IMR-90 (cell line): Measurements from ENCODE around the gene MTA2. TPM values are rescaled to one million over a fixed set of nuclear protein-coding genes. Genes with fewer than 3 reads are reported as not detected.

Experiments
- ATAC-seq: fragments of 200-7000 bp; cut with Tn5 transposase; 2 replicates; pipeline ENCODE4 v1.9.1; 2020; ENCODE audit warnings: low read depth, mild to moderate bottlenecking, moderate library complexity
- BruUV-seq: library from RNA; stranded (reverse); fragments of 400-500 nt; replicated peaks from 2 replicates; lab custom pipeline; 2021; lab: Mats Ljungman, UMichigan
- CTCF ChIA-PET: fragments of 300-600 bp; formaldehyde crosslinking; extraction: SDS; loops from one replicate; lab custom pipeline; 2021; ENCODE audit warnings: antibody characterized with exemption; lab: Yijun Ruan, JAX
- POLR2A ChIA-PET: fragments of 300-600 bp; sonication (Branson Sonifier 250); formaldehyde crosslinking; loops from one replicate; lab custom pipeline; 2022; ENCODE audit warnings: antibody characterized with exemption; ENCODE audit not compliant: unreplicated experiment; lab: Charles Lee
- DNase-seq: peaks from one replicate; pipeline ENCODE4 v3.0.0; 2013
- H2AFZ ChIP-seq: replicated peaks from 2 replicates; pipeline ENCODE3; 2013; ENCODE audit warnings: low read length, mild to moderate bottlenecking; ENCODE audit not compliant: poor library complexity
- H2AK5ac ChIP-seq: 2 replicates; pipeline ENCODE4 v1.6.1; 2013; ENCODE audit warnings: low read depth, low read length, inconsistent platforms
- H2AK9ac ChIP-seq: replicated peaks from 2 replicates; pipeline ENCODE3; 2013; ENCODE audit warnings: mild to moderate bottlenecking, low read depth, low read length, moderate library complexity; ENCODE audit not compliant: poor library complexity
- H2BK120ac ChIP-seq: 2 replicates; pipeline ENCODE4 v1.6.1; 2013; ENCODE audit warnings: low read depth, low read length, inconsistent platforms
- H2BK15ac ChIP-seq: 3 replicates; pipeline ENCODE4 v1.6.1; 2013; ENCODE audit warnings: low read depth, low read length, inconsistent platforms
- H2BK20ac ChIP-seq: 2 replicates; pipeline ENCODE4 v1.6.1; 2013; ENCODE audit warnings: low read depth, mild to moderate bottlenecking, inconsistent platforms, low read length, moderate library complexity
- H2BK5ac ChIP-seq: 2 replicates; pipeline ENCODE4 v1.6.1; 2013; ENCODE audit warnings: mild to moderate bottlenecking, low read depth, low read length, inconsistent platforms; ENCODE audit not compliant: poor library complexity, severe bottlenecking
- H3K14ac ChIP-seq: replicated peaks from 2 replicates; pipeline ENCODE4 v1.6.1; 2013; ENCODE audit warnings: low read depth, low read length, inconsistent platforms
- H3K18ac ChIP-seq: 2 replicates; pipeline ENCODE4 v1.6.1; 2013; ENCODE audit warnings: low read depth, low read length, control low read depth
- H3K23ac ChIP-seq: 2 replicates; pipeline ENCODE4 v1.6.1; 2013; ENCODE audit warnings: low read depth, low read length, inconsistent platforms
- H3K27ac ChIP-seq: 2 replicates; pipeline ENCODE4 v1.5.1; 2013; ENCODE audit warnings: mild to moderate bottlenecking, control low read depth, low read length; ENCODE audit not compliant: insufficient read depth
- H3K27me3 ChIP-seq: 2 replicates; pipeline ENCODE4 v1.6.1; 2013; ENCODE audit warnings: low read length; ENCODE audit not compliant: control insufficient read depth, insufficient read depth
- H3K36me3 ChIP-seq: 2 replicates; pipeline ENCODE4 v1.6.1; 2013; ENCODE audit warnings: low read length, mixed read lengths; ENCODE audit not compliant: control insufficient read depth, insufficient read depth
- H3K4ac ChIP-seq: 2 replicates; pipeline ENCODE4 v1.6.1; 2013; ENCODE audit warnings: low read depth, low read length, inconsistent platforms
- H3K4me1 ChIP-seq: 2 replicates; pipeline ENCODE4 v1.6.1; 2013; ENCODE audit warnings: low read length, mixed read lengths; ENCODE audit not compliant: control insufficient read depth, insufficient read depth
- H3K4me2 ChIP-seq: 2 replicates; pipeline ENCODE4 v1.6.1; 2013; ENCODE audit warnings: low read depth, mild to moderate bottlenecking, control low read depth, low read length, moderate library complexity
- H3K4me3 ChIP-seq: 2 replicates; pipeline ENCODE4 v1.5.1; 2013; ENCODE audit warnings: low read depth, mild to moderate bottlenecking, control low read depth, low read length, moderate library complexity; ENCODE audit not compliant: insufficient read depth
- H3K56ac ChIP-seq: 2 replicates; pipeline ENCODE4 v1.6.1; 2013; ENCODE audit warnings: low read length, inconsistent platforms; ENCODE audit not compliant: insufficient read depth; ENCODE audit errors: extremely low read depth
- H3K79me1 ChIP-seq, 2 experiments: 2 replicates each; pipeline ENCODE4 v1.6.1; 2013; ENCODE audit warnings: low read length in 2 of 2, inconsistent platforms in 1 of 2, low read depth in 1 of 2
- H3K9ac ChIP-seq: 2 replicates; pipeline ENCODE4 v1.6.1; 2013; ENCODE audit warnings: low read depth, low read length, control low read depth
- H3K9me1 ChIP-seq: 2 replicates; pipeline ENCODE4 v1.6.1; 2013; ENCODE audit warnings: low read length, inconsistent platforms; ENCODE audit not compliant: insufficient read depth
- H3K9me3 ChIP-seq: 2 replicates; pipeline ENCODE4 v1.6.1; 2013; ENCODE audit warnings: low read length; ENCODE audit not compliant: control insufficient read depth, insufficient read depth
- H4K20me1 ChIP-seq: 2 replicates; pipeline ENCODE4 v1.6.1; 2013; ENCODE audit warnings: low read length, inconsistent platforms; ENCODE audit not compliant: insufficient read depth
- H4K5ac ChIP-seq: 2 replicates; pipeline ENCODE4 v1.6.1; 2013; ENCODE audit warnings: mild to moderate bottlenecking, low read depth, low read length, control low read depth
- H4K8ac ChIP-seq, 2 experiments: 2 replicates each; pipeline ENCODE4 v1.6.1; 2013; ENCODE audit warnings: low read depth in 2 of 2, low read length in 2 of 2, control low read depth in 1 of 2, inconsistent platforms in 1 of 2
- H4K91ac ChIP-seq: 2 replicates; pipeline ENCODE4 v1.6.1; 2013; ENCODE audit warnings: low read depth, low read length, inconsistent platforms; ENCODE audit not compliant: insufficient read depth
- FOS ChIP-seq: fragments of 150-350 bp; IDR thresholded peaks from 2 replicates; pipeline ENCODE4 v1.6.1; 2016; ENCODE audit warnings: low read depth, low read length
- MXI1 ChIP-seq: IDR thresholded peaks from 2 replicates; pipeline ENCODE4 v1.6.1; 2012; ENCODE audit warnings: low read depth, mild to moderate bottlenecking, low read length, moderate library complexity, borderline replicate concordance
- NFE2L2 ChIP-seq: fragments of 150-350 bp; IDR thresholded peaks from 2 replicates; pipeline ENCODE4 v1.6.1; 2016; ENCODE audit warnings: low read depth, mild to moderate bottlenecking, low read length
- RCOR1 ChIP-seq: IDR thresholded peaks from 2 replicates; pipeline ENCODE4 v1.6.1; 2012; ENCODE audit warnings: mild to moderate bottlenecking, low read length, improper control_type of control experiment; ENCODE audit not compliant: insufficient replicate concordance
- SMC3 ChIP-seq: fragments of 150-350 bp; IDR thresholded peaks from 2 replicates; pipeline ENCODE4 v1.6.1; 2016; ENCODE audit warnings: low read depth, mild to moderate bottlenecking, antibody characterized with exemption, low read length, moderate library complexity
- WGBS, 2 experiments: methylation state at CpG; one replicate each; pipeline versions ENCODE4 v1.1.5 to v1.1.7; 2013; ENCODE audit warnings: missing lambda C conversion rate in 2 of 2; ENCODE audit not compliant: insufficient read length in 1 of 2; ENCODE audit errors: extremely low coverage in 2 of 2; 5-methylcytosine and 5-hydroxymethylcytosine counted together
- dilution Hi-C: fragments of 300-500 bp; cut with HindIII; formaldehyde crosslinking; loops from one replicate; pipeline ENCODE4 v1.14.3; 2018; ENCODE audit warnings: low sequenced_read_pairs; ENCODE audit not compliant: unreplicated experiment
- in situ Hi-C: fragments of 300-500 bp; cut with MboI; formaldehyde crosslinking; loops from 3 replicates; pipeline ENCODE4 v1.14.3; 2019; ENCODE audit warnings: low sequenced_read_pairs, inconsistent platforms, mixed read lengths
- intact Hi-C: fragments of 100-400 bp; cut with micrococcal nuclease; formaldehyde crosslinking; loops from 2 replicates; pipeline ENCODE4 v1.10.0; 2022
- polyA plus RNA-seq, 3 experiments: library from polyadenylated mRNA; depleted of rRNA; stranded (reverse); fragments of >200 nt; gene quantifications; 2 replicates each; pipeline ENCODE4 v1.2.3, GENCODE V29; 2012; ENCODE audit warnings: low replicate concordance in 1 of 3
- total RNA-seq: library from RNA; depleted of rRNA; stranded (reverse); fragments of >200 nt; gene quantifications from 2 replicates; pipeline ENCODE4 v1.2.3, GENCODE V29; 2012

The MTA2 gene
- total and polyA plus RNA-seq, 2 of the 4 experiments (the other 2 are of a cell fraction), result 34.8 to 136 TPM

GRCh38 chr11:62601122-62601371 is 618 bp downstream of the MTA2 start:
- Histone ChIP-seq H2AFZ (peak overlapping the region; percentile 87), H3K4ac (peak overlapping the region; percentile 86), H4K20me1 (peaks cover 17% of the 10 kb centered on the region; the same call in 1 of the 2 replicates), H3K56ac (peak overlapping the region; percentile 90), H4K5ac (peak overlapping the region; percentile 22), H2BK120ac (peak overlapping the region; percentile 34; the same call in 1 of the 2 replicates), H3K9me3 (no peaks in the 10 kb centered on the region), H3K18ac (peak overlapping the region; percentile 33; the same call in 1 of the 2 replicates), H3K4me3 (peak overlapping the region; percentile 87), H2BK5ac (peak overlapping the region; percentile 92), H3K9me1 (peaks cover 5% of the 10 kb centered on the region), H3K4me1 (peaks cover 7% of the 10 kb centered on the region), H3K36me3 (peaks cover 37% of the 10 kb centered on the region), H2AK5ac (peak overlapping the region; percentile 72), H3K9ac (peak overlapping the region; percentile 90), H4K91ac (peak overlapping the region; percentile 74), H3K14ac (peak overlapping the region; percentile 80), H3K23ac (peak overlapping the region; percentile 91), H3K27me3 (no peaks in the 10 kb centered on the region), H2BK15ac (no peak overlapping the region), H2BK20ac (no peak overlapping the region), H4K8ac (peak overlapping the region; percentile 32 to 83; a peak in 3 of 4 replicates), H2AK9ac (peak overlapping the region; percentile 99), H3K4me2 (peak overlapping the region; percentile 91), H3K27ac (peak overlapping the region; percentile 97), H3K79me1 (peaks cover 15 to 44% of the 10 kb centered on the region in 2 experiments)
- WGBS, 2 experiments, result 1% methylated on average over 15 of the region's 30 CpGs; no CpG with 5 or more reads in 1 of the 2 experiments
- no TSS peak for BruUV-seq
- dilution Hi-C loops, result no loop called here
- intact Hi-C loops, result no loop called here
- TF ChIP-seq MXI1 (peak; percentile 60; the same call in 1 of the 2 replicates), SMC3 (no peak), NFE2L2 (no peak), RCOR1 (no peak), FOS (no peak)
- in situ Hi-C loops, result no loop called here
- no peak for DNase-seq
- CTCF ChIA-PET, result no interaction called here
- ATAC-seq, result peak; percentile 22
- POLR2A ChIA-PET, result interaction anchor here (1.4 to 1.7 kb wide), 2 partner anchors 9 to 64 kb away, joined by 3 to 7 read pairs; partner anchors contain the start of genes C11orf98, CSKMT and TUT1
